Neural crest cell (in vitro differentiated cells): ENCODE measurements around the gene ARHGEF10L. TPM values are rescaled to one million over a fixed set of nuclear protein-coding genes. Genes with fewer than 3 reads are reported as not detected.

ENCODE experiments used
- DNase-seq: peaks from one replicate; pipeline ENCODE4 v3.0.0; 2021; ENCODE audit warnings: low read depth, mixed read lengths, low spot score
- H3K27ac Mint-ChIP-seq: one replicate; pipeline ENCODE4 v1.8.0; 2021; ENCODE audit warnings: mild to moderate bottlenecking, mixed read lengths; ENCODE audit not compliant: unreplicated experiment
- H3K27me3 Mint-ChIP-seq: 2 replicates; pipeline ENCODE4 v1.8.0; 2021; ENCODE audit warnings: low read depth, mild to moderate bottlenecking, mixed read lengths
- H3K36me3 Mint-ChIP-seq: 2 replicates; pipeline ENCODE4 v1.8.0; 2021; ENCODE audit warnings: low read depth, mild to moderate bottlenecking, mixed read lengths
- H3K4me1 Mint-ChIP-seq: 2 replicates; pipeline ENCODE4 v1.8.0; 2021; ENCODE audit warnings: mixed read lengths
- H3K4me3 Mint-ChIP-seq: one replicate; pipeline ENCODE4 v1.8.0; 2021; ENCODE audit warnings: mild to moderate bottlenecking, mixed read lengths
- H3K9me3 Mint-ChIP-seq: 2 replicates; pipeline ENCODE4 v1.8.0; 2021; ENCODE audit warnings: mixed read lengths
- total RNA-seq: library from RNA; stranded (reverse); gene quantifications from 2 replicates; pipeline ENCODE4 v1.2.1, GENCODE V29; 2021
- TF ChIP-seq, protein P1 (sequence below): fragments of 200-600 bp; sonication (generic); conservative IDR thresholded peaks from 2 replicates; pipeline ENCODE4 v1.5.0; 2021; ENCODE audit warnings: antibody characterized with exemption, mild to moderate bottlenecking

ARHGEF10L gene
- total RNA-seq, 1 donor from 2014 or later: 22.2 TPM

DNA sequence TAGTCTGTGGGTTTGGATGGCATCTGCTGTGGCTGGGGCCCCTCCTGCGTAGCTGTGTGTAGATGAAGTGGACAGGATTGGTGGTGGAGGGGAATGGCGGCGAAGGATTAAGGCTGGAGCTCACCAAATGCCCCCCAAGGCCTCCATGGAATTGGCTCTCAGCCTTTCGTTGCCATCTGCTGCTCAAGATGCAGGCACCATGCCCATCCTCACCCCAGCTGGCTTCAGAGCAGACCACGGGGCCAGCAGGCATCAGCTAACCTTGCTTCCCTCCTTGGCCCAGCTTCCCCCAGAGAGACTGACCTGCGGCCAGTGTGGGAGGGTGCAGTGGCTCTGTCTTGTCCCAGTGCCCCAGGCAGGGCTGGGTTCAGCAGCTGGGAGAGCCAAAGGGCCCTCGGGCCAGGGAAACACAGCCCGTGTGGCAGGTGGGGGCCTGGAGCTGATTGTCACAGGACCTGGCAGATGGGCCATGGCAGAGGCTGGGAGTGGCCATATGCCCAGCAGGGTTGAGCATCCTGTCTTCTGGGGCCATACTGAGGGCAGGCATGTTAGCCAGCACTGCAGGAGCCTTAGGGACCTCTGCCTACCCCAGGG, 148.8 kb downstream of the ARHGEF10L start:
- no peak for DNase-seq
- no peaks in the 10 kb centered on the region for H3K9me3 Mint-ChIP-seq
- H3K4me3 Mint-ChIP-seq: no peak overlapping the region
- H3K4me1 Mint-ChIP-seq: peaks cover 21% of the 10 kb centered on the region
- H3K27ac Mint-ChIP-seq: no peak overlapping the region
- H3K36me3 Mint-ChIP-seq: peaks cover 3% of the 10 kb centered on the region
- H3K27me3 Mint-ChIP-seq: no peaks in the 10 kb centered on the region
- TF ChIP-seq, protein P1, sequence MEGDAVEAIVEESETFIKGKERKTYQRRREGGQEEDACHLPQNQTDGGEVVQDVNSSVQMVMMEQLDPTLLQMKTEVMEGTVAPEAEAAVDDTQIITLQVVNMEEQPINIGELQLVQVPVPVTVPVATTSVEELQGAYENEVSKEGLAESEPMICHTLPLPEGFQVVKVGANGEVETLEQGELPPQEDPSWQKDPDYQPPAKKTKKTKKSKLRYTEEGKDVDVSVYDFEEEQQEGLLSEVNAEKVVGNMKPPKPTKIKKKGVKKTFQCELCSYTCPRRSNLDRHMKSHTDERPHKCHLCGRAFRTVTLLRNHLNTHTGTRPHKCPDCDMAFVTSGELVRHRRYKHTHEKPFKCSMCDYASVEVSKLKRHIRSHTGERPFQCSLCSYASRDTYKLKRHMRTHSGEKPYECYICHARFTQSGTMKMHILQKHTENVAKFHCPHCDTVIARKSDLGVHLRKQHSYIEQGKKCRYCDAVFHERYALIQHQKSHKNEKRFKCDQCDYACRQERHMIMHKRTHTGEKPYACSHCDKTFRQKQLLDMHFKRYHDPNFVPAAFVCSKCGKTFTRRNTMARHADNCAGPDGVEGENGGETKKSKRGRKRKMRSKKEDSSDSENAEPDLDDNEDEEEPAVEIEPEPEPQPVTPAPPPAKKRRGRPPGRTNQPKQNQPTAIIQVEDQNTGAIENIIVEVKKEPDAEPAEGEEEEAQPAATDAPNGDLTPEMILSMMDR: no peak

DNA sequence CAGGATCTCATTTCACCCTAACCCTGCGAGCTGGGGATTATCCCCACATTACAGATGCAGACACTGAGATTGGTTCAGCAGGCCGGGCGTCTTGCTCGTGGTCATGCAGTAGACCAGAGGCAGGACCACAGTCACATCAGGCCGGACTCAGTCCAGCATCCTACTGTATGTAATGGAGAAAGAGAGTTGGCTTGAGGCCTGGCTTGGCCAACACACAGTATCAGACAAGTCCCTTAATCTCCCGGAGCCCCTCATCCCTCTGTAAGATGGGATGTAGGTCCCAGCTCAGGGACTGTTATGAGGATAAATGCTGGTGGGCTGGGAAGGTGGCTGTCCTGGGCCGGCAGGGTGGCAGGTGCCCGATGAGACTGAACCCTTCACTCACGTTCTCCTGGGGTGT, 149.5 kb downstream of the ARHGEF10L start:
- peaks cover 3% of the 10 kb centered on the region for H3K36me3 Mint-ChIP-seq
- no peak overlapping the region for H3K4me3 Mint-ChIP-seq
- DNase-seq: no peak
- H3K4me1 Mint-ChIP-seq: peaks cover 26% of the 10 kb centered on the region
- no peaks in the 10 kb centered on the region for H3K9me3 Mint-ChIP-seq
- TF ChIP-seq, protein P1: no peak
- no peak overlapping the region for H3K27ac Mint-ChIP-seq
- H3K27me3 Mint-ChIP-seq: no peaks in the 10 kb centered on the region

DNA sequence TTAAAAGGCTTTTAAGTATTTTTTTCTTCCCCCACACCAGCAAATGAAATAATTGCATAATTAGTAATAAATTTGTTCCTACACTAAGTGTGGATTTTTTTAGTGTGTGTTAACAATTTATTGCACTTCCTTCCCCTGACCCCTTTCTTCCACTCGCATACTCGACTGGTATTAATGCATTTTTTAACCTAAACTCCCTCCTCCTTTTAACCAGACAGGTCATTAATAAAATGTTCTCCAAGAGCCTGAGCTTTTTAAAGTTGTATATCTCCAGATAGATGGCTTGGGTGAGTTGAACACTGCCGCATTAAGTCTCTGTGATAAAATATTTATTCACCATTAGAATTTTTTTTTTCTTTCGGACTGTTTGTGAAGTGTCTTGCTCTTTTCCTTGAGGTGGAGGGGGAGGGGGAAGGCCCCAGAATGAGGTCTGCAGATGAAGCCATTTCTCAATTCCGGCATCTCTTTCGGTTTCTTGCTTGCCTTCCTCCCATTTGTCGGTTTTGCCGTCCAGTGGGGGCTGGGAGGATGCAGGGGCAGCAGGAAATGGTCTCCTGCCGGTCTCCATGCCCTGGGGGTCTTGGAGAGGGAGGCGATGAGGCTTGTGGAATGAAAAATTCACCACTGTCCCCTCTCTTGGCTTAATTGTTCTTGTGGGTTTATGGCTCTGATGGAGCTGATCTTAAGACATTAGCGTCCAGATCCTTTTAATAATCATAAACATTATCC, 151.6 kb downstream of the ARHGEF10L start:
- Mint-ChIP-seq H3K9me3 (no peaks in the 10 kb centered on the region), H3K36me3 (peaks cover 3% of the 10 kb centered on the region), H3K27me3 (no peaks in the 10 kb centered on the region), H3K4me1 (peaks cover 20% of the 10 kb centered on the region), H3K4me3 (peak overlapping the region; percentile 32), H3K27ac (no peak overlapping the region)
- TF ChIP-seq, protein P1: no peak
- no peak for DNase-seq

DNA sequence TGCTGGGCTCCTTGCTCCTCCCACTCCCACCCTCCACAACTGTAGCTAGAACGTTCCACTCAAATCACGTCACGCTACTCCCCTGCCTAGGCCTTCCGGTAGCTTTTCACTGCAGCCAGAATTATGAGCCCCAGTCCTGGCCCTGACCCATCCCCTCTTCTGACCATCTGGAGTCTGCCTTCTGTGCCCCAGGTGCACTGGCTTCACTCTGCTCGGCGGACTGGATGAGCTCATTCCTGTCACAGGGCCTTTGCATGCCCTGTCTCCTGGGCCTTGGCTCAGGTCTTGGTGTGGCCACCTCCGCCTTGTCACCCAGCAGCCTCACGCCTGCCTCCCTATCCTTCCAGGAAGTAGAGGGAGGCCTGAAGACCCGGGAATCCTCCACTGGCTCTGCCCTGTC, 153.1 kb downstream of the ARHGEF10L start:
- no peak for DNase-seq
- peak overlapping the region; percentile 69 for H3K27ac Mint-ChIP-seq
- peaks cover 7% of the 10 kb centered on the region for H3K36me3 Mint-ChIP-seq
- no peaks in the 10 kb centered on the region for H3K9me3 Mint-ChIP-seq
- no peak overlapping the region for H3K4me3 Mint-ChIP-seq
- TF ChIP-seq, protein P1: no peak
- H3K27me3 Mint-ChIP-seq: no peaks in the 10 kb centered on the region
- H3K4me1 Mint-ChIP-seq: peaks cover 25% of the 10 kb centered on the region

DNA sequence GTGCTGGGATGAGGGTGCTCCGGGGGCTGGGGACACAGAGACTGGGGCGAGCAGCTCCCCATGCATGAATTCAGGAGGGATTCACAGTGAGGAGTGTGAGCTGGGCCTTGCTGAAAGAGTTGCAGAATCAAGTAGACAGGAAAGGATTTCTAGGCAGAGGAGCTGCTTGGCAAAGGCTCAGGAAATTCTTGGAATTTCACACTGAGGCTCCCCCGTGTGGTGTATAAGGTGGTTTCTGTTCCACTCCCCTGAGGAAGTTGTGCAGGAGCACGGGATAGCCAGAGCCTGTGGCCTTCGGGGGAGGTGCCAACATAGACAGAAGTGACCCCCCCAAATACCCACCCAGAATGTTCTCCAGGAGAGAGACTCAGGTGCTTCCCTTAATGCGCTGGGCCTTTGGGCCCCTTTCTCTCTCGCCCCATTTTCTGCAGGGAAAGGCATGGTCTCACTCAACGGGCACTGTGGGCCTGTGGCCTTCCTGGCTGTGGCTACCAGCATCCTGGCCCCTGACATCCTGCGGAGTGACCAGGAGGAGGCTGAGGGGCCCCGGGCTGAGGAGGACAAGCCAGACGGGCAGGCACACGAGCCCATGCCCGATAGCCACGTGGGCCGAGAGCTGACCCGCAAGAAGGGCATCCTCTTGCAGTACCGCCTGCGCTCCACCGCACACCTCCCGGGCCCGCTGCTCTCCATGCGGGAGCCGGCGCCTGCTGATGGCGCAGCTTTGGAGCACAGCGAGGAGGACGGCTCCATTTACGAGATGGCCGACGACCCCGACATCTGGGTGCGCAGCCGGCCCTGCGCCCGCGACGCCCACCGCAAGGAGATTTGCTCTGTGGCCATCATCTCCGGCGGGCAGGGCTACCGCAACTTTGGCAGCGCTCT, 157.2 kb downstream of the ARHGEF10L start:
- no peak overlapping the region for H3K27ac Mint-ChIP-seq
- H3K27me3 Mint-ChIP-seq: no peaks in the 10 kb centered on the region
- H3K36me3 Mint-ChIP-seq: peaks cover 3% of the 10 kb centered on the region
- DNase-seq: no peak
- H3K4me3 Mint-ChIP-seq: peak overlapping the region; percentile 23
- H3K4me1 Mint-ChIP-seq: peaks cover 23% of the 10 kb centered on the region
- TF ChIP-seq, protein P1: peak; percentile 50
- no peaks in the 10 kb centered on the region for H3K9me3 Mint-ChIP-seq
